NCI-H446 treated with DMSO at 0.1 percent for 48 hours (cell line): ENCODE data around the gene SPATS2.
"Not testable (repeated sequence)": the region's sequence is repeated elsewhere in the genome, so short reads cannot be mapped to it uniquely, and the experiment has no call there.

Source experiments
- DNase-seq: peaks from one replicate; lab custom pipeline; 2025; lab: John Stamatoyannopoulos, UW

Gene SPATS2

DNA sequence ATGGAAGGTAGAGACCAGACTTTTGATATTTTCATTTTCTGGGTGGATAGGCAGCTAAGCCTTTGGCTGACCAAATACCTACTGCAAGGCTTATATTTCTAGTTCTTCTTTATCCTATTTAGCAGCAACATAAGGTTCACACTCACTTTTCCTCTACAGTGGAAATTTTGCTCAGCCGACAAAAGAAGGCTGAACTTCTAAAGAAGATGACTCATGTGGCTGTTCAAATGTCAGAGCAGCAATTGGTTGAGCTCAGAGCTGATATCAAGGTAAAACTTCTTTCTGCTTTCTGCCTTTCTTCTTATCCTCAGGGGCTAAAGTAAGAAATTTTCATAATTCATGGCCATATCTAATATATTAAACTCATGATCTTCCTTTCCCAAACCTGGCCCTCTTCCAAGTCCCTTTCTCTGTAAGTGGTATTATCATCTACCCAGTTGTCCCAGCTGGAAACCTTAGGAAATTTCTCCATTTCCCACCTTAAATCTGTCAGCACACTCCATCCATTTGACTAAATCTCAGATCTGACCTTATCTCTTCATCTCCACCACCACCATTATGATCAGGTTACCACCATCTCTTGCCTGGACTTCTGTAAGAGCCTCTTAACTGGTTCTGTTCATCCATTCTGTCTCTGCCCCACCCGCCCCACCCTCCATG, 151.8 kb downstream of the SPATS2 start:
- no peak for DNase-seq

DNA sequence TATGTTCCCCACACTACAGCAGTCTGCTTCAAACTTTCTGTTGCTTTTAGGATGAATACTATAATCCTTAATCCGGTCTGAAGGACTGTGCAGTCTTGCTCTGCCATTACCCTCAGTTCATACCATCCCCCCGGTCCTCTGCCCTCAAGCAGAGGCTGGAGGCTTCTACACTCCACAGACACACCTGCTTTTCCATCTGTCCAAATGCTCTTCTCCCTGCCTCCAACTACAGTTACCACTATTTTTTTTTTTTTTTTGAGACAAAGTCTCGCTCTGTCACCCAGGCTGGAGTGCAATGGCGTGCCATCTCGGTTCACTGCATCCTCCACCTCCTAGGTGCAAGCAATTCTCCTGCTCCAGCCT, 152.3 kb downstream of the SPATS2 start:
- no peak for DNase-seq

DNA sequence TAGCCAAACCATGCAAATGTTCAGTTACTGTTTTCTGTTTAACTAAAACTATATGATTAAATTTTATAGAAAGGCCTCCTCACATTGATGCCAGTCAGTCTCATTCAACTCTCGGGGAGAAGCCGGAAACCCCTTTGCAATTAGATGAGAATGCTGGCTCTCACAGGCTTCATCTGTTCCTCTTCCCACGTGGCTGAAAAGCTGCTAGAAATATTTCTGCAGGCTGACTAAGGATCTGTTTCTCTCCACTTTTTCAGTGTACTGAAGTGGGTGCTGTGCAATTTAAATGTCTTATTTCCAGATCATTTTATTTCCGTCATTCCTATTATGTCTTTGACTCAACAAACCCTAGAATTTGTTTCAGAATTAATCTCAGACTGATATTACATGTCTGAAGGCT, 154.1 kb downstream of the SPATS2 start:
- no peak for DNase-seq

DNA sequence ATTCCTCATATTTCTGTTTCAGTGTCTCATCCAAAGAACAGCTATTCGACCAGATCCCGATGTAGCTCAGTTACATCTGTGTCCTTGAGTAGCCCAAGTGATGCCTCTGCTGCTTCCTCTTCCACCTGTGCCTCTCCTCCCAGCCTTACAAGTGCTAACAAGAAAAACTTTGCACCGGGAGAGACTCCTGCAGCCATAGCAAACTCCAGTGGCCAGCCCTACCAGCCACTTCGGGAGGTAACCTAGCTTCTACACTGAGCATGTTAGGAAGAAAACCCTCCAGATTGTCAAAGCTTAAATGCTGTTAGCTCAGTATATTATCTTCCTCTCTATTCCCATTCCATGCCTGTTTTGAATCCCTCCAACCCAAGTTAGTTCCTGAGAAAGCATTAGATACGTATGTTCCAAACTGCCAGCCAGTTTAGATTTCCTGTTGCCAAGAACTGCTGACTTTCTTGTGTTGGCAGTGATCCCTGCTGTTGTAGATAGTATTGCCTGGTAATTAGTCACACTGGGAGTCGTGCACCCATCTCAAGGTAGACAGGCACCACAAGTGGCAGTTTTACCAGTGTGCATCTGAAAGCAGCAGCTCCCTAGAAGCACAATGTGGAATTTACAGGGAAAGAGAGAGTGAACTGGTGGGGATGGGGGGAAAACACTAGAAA, 157.5 kb downstream of the SPATS2 start:
- no peak for DNase-seq

DNA sequence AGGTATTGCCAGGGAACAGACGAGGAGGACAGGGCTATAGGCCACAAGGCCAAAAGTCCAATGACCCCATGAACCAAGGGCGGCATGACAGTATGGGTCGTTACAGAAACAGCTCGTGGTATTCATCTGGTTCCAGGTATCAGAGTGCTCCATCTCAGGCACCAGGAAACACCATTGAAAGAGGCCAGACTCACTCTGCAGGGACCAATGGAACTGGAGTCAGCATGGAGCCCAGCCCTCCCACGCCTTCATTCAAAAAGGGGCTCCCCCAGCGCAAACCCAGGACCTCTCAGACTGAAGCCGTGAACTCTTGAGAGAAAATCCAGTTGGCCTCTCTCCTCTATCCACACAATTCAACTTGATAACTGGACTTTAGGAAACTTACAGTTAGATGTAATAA, 158.7 kb downstream of the SPATS2 start:
- no peak for DNase-seq

DNA sequence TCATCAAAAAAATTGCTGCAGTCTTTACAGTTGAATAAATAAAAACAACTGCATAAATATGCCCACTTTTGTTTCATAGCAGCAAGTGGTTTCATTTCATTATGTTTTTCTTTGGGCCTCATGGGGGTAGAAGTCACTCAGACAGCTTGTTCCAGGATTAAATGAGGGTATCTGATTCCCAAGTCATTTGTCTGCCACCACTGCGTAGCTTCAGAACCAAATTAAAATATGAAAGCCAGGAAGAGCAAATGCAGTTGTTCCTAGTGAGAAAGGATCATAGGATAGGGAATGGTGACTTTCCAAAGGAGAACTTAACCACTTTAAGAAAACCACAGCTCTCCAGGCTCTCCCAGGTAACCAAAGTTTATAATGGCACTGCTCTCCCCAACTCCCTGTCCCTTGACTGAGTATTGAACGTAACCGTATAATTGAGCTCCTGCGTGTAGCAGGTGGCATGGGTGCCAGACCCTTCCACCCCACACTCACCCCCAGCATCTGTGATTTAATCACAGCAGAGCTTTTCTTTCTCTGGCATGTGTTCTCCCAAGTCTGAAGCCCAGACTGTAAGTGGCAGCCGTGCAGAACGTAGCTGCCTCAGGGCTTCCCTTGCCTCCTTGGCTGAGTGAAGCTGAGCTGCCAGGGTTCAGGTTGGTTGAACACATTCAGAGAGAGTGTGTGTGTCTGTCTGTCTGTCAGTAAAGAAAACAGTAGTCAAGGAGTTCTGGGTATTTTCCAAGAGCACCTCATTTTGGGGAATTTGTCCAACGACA, 160.3 kb downstream of the SPATS2 start:
- DNase-seq: no peak

DNA sequence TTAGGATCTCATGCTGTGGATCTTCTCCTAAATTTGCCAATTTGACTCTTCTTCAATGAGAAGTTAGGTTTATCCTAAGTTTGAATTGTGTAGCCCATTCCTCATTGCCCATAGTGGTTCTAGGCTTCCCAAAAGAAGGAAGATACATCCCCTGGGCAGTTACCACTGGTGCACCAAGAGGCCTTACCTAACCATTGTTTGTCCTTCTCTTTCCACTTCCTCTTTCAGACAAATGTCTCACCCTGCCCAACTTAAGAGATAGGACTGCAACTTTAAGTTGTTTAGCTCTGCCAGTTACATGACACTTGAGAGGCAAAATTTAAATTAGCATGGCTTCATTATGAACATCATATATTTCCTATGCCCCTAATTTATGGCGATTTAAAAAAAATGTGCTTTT, 162.2 kb downstream of the SPATS2 start:
- DNase-seq: no peak

DNA sequence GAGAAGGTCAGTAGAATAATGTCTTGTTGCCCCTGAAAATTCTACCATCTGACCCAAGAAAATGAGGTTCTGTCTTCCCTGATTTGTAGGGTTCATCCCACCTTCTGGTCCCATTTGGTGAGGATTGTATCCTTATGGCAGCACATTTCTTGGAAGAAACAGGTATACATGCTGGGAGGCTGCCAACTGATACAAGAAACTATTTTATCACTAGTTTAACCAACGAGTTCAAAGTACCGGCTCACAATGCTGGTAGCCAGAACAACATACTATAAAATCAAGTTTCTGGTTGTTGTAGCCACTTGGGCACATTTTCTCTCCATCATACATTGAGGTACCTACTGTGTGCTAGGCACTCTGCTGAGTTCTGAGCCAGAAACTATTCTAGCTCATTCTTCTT, 164.5 kb downstream of the SPATS2 start:
- no peak for DNase-seq

DNA sequence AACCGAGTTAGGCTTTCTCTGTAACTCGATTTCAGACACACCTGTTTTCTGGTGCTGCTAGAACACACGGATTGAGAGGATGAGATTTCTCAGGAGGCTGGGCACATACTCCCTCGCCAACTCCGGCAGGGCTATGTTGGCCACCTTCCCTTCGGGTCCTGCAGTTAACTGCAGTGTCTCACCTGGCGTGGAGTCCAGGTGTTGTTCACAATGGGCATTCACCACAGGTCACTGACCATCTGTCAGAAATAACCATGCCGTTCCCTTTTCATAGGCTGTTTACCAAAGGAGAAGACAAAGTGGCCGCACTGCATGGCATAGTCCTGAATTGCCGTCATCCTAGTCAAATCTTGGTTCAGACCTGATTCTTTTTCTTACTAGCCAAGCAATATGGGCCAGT, 166.1 kb downstream of the SPATS2 start:
- DNase-seq: no peak

DNA sequence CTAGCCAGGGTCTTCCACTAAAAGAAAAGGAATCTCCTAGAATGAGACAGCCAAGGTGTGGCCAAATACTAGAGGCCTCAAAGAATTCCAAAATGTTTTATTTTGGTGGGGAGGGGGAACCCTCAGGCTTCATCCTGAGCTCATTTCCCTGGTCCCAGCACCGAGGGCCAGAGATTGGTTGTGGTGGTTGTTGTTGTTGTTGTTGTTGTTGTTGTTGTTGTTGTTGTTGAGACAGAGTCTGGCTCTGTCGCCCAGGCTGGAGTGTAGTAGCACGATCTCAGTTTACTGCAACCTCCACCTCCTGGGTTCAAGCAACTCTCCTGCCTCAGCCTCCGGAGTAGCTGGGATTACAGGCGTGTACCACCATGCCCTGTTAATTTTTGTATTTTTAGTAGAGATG, 166.9 kb downstream of the SPATS2 start:
- not testable (repeated sequence) for DNase-seq

DNA sequence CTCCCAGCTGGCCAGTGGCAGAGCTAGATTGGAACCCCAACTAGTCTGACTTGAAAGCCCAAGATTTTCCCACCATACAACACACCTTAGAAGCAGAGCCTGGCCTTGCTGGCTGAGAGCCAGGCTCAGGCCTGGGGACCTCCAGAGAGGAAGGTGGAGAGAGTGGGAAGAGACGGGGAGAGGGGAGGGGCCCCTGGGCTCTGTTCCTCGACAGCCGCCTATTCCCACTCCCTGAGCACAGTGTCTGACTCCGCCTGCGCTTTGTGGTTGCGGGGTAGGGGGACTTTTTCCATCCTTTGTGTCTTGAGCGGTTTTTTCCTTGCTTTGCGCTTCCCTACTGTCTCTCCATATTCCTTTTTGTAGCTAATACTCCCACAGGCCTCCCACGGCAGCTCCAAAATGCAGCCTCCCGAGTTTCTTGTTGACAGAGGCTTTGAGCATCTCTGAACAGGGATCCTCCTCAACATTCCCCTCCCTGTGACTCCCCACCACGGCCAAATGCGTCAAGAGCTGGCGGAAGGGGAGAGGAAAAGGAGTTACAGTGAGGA, 167.5 kb downstream of the SPATS2 start:
- no peak for DNase-seq

DNA sequence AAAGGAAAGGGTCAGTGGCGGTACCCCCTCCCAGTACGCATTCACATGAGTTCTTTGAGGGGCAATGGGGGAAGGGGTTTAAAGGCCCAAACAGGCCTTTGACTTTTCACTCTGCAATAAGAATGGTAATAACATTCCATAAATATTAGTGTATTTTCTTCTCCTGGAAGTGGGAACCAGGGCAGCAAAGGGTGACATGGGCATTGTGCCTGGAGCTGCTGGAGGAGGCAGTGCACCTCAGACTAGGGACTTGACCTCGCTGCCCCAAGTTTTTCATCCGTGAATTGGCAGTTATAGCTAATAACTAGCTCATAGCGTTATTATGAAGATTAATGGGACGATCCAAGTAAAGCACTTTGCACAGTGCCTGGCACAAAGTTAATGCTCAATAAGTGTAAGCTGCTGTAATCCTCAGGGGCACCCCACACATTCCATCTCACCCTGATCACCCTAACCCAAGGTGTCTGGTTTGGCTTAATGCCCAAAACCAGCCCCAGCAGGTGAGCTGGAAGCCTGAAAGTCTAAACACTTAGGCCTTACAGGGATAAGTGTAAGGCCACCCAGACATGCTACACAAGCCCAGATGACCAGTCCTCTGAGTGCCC, 168.8 kb downstream of the SPATS2 start:
- DNase-seq: no peak

DNA sequence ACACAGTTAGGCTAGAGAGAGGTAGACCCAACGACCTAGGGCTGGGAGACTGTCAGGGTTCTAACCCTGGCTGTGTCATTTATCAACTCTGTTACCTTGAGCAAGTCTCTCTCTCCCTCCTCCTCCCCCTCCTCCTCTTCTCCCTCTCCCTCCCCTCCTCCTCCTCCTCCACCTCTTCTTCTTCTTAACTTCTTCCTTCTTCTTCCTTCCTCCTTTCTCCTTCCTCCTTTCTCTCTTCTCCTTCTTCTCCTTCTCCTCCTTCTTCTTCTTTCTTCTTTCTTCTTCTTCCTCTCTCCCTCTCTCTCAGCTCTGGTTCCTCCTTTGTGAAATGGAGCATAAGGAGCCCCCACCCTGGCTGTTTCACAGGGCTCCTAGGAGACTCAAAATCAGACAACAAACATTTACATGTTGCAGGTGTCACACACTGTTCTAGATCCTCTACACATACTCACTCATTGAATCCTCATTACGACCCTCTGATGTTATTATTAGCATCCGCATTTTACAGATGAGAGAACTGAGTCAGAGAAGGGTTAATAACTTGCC, 169.3 kb downstream of the SPATS2 start:
- no peak for DNase-seq

DNA sequence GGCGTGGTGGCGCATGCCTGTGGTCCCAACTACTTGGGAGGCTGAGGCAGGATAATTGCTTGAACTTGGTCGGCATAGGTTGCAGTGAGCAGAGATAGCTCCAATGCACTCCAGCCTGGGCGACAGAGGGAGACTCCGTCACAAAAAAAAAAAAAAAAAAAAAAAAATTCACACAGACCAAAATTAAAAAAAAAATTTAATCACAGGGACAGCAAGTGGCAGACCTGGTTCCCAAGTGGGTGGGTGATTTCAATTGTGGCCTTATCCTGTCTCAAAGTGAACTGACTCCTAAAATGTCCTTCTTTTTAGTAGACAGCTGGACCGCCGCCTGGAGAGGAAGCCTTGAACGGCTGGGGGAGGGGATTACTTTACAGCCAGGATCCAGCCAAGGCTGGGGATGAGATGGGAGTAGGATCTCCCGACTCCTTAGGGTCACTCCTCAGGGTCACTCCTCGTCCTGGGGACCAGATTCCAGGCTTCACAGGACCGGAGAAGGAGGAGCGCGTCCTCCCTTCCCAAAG, 170.0 kb downstream of the SPATS2 start:
- DNase-seq: no peak

DNA sequence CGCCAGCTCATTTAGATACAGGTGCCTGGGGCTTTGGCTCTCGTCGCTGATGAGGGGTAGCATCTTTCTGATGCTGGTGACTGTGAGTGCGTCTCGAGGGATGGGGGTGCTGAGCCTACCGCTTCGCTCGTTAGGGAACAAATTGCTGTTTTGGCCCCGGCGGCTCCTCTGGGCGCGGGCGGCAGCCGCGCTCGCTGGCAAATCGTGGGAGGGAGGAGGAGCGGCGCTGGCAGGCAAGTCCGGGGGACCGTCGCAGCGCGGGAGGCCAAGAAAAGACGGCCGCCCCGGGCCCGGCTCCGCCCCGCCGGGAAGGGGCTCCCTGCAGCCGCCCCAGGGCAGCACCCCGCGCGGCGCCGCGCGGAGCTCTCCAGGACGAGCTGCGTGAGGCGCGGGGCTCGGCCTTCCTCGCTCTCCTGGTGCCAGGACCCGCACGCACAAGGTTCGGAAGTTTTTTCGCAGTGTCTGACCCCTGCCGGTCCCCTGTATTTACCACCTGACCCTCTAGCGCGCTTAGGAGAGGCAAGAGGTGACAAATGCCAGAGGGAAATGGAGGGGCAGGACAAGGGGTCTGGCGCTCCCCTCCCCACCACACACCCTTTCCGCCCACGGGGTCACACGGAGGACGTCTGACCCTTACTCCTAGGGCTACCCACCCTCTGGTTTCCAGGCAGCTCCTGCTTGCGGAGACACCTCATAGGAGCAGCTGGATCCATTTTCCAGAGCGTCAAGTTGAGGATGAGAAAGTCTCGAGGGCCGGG, 170.7 kb downstream of the SPATS2 start:
- no peak for DNase-seq

DNA sequence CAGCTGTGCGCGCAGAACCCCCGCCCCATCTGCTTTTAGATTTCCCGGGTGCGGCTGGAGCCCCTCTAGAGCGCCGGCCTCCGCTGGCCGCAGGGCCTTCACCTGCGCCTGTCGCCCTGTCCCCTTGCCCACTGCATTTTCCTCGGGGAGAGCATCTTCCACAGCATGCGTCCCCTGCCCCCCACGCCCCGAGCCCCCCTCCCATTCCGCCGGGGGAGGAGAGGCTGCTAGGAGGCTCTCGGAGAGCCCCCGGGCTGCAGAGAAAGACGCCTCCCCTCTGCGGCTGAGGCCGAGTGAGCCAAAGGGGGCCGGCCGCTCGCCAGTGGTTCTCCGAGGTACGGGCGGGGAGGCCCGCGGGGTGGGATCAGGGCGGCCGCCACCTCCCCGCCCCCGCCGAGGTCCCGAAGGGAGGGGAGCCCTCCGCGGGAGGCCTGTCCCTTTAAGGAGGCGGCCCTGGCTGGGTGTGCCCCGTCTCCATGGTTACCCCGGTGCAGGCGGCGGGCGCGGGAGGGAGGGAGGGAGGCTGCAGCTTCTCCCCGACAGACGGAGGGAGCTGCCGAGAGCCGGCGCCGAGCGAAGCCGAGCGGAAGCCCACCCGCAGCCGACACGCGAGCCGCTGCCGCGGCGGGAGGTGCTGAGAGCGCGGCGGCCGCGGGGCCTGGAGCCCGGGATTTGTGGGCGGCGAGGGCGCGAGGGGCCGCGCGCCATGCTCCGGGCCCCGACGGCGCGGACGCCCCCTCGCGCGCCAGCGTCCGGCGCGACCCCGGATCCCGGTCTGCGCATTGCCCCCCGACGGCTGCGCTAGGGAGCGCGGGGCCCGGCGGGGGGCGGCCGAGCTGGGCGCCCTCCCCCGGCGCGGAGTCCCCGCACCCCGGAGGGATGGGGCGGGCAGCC, 171.5 kb downstream of the SPATS2 start, which contains the start of gene KCNH3:
KCNH3 (plus strand) TSS at position 521 of the 894 bp plus-strand sequence. CDS start 387 bp downstream, outside the sequence.
- DNase-seq: peak; percentile 49

DNA sequence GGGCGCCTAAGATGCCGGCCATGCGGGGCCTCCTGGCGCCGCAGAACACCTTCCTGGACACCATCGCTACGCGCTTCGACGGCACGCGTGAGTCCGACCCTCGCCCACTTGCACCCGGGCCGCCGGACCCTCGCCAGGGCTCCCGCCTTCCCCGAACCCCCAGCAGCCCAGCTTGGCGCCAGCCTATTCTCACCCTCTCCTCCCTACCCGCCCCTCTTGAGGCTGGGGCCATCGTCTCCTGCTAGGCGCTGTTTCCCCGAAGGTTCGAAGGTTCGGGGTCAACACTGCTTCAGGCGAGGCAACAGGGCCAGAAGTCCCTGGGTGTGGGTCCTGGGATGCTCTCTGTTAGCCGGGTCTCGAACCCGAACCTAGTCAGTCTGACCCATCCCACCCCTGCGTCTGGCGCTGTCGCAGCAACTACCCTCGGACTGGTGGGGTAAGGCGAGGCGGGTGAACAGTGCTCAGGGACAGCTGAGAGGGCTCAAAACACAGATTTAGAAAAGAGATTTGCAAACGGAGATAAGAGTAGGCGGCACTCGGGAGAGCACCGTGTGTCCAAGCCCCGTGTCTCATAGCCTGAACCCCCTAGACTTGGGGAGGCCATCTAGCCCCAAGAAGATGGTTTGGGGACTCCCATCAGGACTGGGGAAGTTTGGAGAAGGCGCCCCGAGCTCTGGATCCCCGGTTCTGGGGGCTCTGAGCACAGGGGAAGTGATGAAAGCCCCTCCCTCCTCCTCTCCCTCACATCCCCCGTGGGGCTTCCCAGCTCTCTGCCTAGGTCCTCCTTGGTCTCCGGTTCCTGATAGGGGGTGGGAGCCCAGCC, 172.4 kb downstream of the SPATS2 start:
- no peak for DNase-seq

DNA sequence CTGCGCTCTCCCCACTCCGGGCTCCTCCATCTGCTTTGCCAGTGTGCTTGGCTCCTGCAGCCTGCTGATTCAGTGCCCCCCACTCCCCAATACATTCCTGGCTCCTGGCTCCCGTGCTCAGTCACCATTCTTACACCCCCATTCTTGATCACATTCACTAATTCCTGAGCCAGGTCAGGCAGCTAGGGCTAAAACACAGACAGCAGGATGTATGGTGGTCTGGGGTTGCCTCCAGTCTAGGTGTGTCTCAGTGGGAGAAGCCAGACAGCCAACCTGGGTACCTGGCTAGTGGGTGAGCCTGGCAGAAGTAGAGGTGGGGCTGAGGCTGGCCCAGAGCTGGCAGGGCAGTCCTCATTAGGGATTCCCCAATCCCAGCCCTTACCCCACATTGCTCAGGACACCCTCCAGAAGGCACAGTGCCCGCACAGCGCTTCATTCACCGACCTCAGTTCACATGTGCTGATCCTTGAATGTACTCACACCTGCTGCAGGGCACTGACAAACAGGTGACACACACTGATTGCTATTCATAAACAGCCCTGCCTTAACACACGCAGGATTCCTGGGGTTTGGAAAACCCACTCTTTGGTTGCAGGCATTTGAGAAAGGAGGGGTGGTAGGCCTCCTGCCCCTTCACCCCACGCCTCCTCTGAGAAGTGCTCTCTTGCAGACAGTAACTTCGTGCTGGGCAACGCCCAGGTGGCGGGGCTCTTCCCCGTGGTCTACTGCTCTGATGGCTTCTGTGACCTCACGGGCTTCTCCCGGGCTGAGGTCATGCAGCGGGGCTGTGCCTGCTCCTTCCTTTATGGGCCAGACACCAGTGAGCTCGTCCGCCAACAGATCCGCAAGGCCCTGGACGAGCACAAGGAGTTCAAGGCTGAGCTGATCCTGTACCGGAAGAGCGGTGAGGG, 173.2 kb downstream of the SPATS2 start:
- no peak for DNase-seq
